ENCODE results near the gene DSPP. TPM values are rescaled to one million over a fixed set of nuclear protein-coding genes. Genes with fewer than 3 reads are reported as not detected.
"Not testable (repeated sequence)": the region's sequence is repeated elsewhere in the genome, so short reads cannot be mapped to it uniquely, and the experiment has no call there.

DSPP gene
- total RNA-seq, 4 donors from 2014 or later: not detected

DNA sequence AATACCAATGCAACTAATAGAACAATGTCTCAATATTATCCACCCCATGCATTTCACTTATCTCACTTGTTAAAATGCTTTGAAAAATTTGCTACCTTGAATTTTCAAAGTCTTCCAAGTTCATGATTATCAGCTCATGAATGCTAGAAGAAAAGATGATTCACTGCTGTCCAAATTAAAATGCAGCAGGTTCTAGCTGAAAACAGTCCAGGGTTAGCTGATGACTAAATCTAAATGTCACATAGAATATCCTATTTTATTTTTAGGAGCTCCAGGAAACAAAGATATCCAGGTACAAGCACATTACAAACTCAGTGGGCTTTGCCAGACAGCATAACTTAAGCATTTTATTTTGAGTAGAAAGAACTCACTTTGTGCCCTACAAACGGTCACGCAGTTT lies 41.1 kb upstream of the DSPP start:
- H3K9me3 ChIP-seq: no peaks in the 10 kb centered on the region
- WGBS, 2 donors: 73 to 75% methylated on average over 2 of the region's 2 CpGs
- no peak for DNase-seq (ENCODE audit: low spot score in 2 of 2)
- no peaks in the 10 kb centered on the region for H3K36me3 ChIP-seq
- H3K27ac ChIP-seq: no peak overlapping the region
- no peaks in the 10 kb centered on the region for H3K27me3 ChIP-seq
- no peak overlapping the region for H3K4me3 ChIP-seq
- H3K4me1 ChIP-seq: no peaks in the 10 kb centered on the region
- no peak for TF ChIP-seq EP300 (IDR thresholded peaks at IDR 0.05)

DNA sequence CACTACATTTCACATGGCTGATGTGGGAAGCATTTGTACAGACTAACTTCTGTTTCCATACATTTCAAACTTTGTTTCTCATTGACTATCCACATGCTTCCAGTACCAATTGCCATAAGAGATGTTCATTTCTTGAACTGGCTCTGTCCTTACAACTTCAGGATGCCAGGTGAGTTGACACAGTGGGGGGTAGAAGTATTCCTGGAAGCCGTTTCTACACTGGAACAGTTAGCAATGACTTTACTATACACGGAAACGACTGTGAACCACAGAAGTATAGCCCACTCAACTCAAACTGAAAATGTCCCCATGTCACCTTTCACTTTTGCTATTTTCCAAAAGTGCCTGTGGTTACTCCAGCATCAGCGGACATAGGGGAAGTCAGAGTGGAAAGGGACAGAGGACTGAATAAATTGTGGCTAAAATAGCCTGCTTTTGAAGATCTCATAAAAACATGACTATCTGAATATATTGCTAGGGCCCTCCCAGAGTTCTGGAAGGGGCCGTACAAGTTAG lies 38.0 kb upstream of the DSPP start:
- H3K4me1 ChIP-seq: no peaks in the 10 kb centered on the region
- no peak overlapping the region for H3K27ac ChIP-seq
- no peaks in the 10 kb centered on the region for H3K9me3 ChIP-seq
- 81 to 84% methylated on average over 5 of the region's 5 CpGs for WGBS, 2 donors
- no peaks in the 10 kb centered on the region for H3K27me3 ChIP-seq
- H3K4me3 ChIP-seq: no peak overlapping the region
- no peak for DNase-seq (ENCODE audit: low spot score in 2 of 2)
- H3K36me3 ChIP-seq: no peaks in the 10 kb centered on the region
- TF ChIP-seq, protein P1, sequence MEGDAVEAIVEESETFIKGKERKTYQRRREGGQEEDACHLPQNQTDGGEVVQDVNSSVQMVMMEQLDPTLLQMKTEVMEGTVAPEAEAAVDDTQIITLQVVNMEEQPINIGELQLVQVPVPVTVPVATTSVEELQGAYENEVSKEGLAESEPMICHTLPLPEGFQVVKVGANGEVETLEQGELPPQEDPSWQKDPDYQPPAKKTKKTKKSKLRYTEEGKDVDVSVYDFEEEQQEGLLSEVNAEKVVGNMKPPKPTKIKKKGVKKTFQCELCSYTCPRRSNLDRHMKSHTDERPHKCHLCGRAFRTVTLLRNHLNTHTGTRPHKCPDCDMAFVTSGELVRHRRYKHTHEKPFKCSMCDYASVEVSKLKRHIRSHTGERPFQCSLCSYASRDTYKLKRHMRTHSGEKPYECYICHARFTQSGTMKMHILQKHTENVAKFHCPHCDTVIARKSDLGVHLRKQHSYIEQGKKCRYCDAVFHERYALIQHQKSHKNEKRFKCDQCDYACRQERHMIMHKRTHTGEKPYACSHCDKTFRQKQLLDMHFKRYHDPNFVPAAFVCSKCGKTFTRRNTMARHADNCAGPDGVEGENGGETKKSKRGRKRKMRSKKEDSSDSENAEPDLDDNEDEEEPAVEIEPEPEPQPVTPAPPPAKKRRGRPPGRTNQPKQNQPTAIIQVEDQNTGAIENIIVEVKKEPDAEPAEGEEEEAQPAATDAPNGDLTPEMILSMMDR (IDR thresholded peaks at IDR 0.05): no peak
- TF ChIP-seq POLR2A (IDR thresholded peaks at IDR 0.05) (no peak), EP300 (IDR thresholded peaks at IDR 0.05) (no peak)

DNA sequence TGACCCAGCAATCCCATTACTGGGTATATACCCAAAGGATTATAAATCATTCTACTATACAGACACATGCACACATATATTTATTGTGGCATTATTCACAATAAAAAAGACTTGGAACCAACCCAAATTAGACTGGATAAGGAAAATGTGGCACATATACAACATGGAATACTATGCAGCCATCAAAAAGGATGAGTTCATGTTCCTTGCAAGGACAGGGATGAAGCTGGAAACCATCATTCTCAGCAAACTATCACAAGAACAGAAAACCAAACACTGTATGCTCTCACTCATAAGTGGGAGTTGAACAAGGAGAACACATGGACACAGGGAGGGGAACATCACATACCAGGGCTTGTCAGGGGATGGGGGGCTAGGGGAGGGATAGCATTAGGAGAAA lies 34.0 kb upstream of the DSPP start:
- DNase-seq (ENCODE audit: low spot score in 2 of 2); H3K27me3 ChIP-seq; H3K4me1 ChIP-seq; H3K27ac ChIP-seq; H3K4me3 ChIP-seq; H3K9me3 ChIP-seq; H3K36me3 ChIP-seq: not testable (repeated sequence)

DNA sequence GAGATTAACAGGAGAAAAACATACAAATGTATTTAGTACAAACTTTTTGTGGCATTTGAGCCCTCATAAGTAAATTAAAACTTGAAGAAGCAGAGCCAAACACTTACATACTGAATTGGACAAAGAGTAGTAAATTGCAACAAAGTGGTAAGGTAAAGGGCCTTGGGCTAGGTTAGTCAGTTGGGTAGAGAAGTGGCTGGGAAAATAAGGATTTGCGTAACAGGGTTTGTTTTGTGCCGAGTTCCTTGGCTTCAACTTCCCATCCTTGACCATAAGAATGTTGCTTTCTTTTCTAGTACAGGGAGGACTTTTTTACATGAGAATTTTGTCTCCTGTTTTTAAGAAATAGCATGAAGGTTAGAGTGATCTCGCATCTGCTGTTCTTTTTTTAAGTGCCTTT lies 33.3 kb upstream of the DSPP start:
- no peak for DNase-seq (ENCODE audit: low spot score in 2 of 2)
- no peak overlapping the region for H3K4me3 ChIP-seq
- H3K27me3 ChIP-seq: no peaks in the 10 kb centered on the region
- TF ChIP-seq, protein P1 (IDR thresholded peaks at IDR 0.05): no peak
- no peak for TF ChIP-seq EP300 (IDR thresholded peaks at IDR 0.05)
- TF ChIP-seq POLR2A (IDR thresholded peaks at IDR 0.05): no peak
- 47 to 70% methylated on average over 3 of the region's 3 CpGs for WGBS, 2 donors
- no peak overlapping the region for H3K27ac ChIP-seq
- no peaks in the 10 kb centered on the region for H3K9me3 ChIP-seq
- H3K4me1 ChIP-seq: no peaks in the 10 kb centered on the region
- H3K36me3 ChIP-seq: no peaks in the 10 kb centered on the region

DNA sequence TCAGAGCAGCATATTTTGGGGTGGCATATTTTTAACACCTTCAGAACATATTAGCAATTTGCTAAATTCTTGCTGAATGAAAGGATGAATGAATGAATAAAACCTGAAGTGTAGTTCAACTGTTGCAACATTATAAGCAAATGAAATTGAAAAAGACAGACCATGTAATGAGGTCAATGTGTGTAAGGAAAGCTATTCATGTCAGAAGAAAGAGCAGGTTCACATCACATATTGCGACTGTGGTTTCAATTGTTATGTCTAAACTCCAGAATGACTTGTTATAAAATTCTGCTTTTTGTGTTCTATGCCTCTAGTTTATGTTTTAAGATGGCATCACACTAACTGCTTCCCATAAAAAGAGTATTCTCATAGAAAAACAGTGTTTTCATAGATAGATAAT lies 32.9 kb upstream of the DSPP start:
- Histone ChIP-seq H3K27me3 (no peaks in the 10 kb centered on the region), H3K27ac (no peak overlapping the region), H3K4me1 (no peaks in the 10 kb centered on the region), H3K4me3 (no peak overlapping the region), H3K9me3 (no peaks in the 10 kb centered on the region), H3K36me3 (no peaks in the 10 kb centered on the region)
- no peak for DNase-seq (ENCODE audit: low spot score in 2 of 2)
- WGBS, 2 donors: 74 to 88% methylated on average over 1 of the region's 1 CpG
- TF ChIP-seq, protein P1 (IDR thresholded peaks at IDR 0.05): no peak
- TF ChIP-seq EP300 (IDR thresholded peaks at IDR 0.05) (no peak), POLR2A (IDR thresholded peaks at IDR 0.05) (no peak)

DNA sequence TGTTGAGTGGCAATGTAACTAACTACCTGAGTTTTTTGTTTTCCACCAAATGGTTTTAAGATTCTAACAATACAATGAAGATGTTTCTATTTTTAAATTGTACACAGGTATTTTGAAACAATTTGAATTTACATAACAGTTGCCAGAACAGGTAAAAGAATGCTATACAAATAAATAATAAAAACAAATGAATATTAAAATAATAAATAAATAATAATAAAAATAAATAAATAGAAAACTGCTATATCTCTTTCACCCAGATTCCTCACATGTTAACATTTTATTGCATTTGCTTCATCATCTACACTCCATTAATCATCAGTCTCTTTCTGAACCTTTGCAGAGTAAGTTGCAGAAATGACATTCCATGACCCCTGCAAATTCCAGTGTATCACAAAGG lies 32.3 kb upstream of the DSPP start:
- H3K4me1 ChIP-seq: no peaks in the 10 kb centered on the region
- no peak overlapping the region for H3K4me3 ChIP-seq
- no peaks in the 10 kb centered on the region for H3K27me3 ChIP-seq
- no peaks in the 10 kb centered on the region for H3K36me3 ChIP-seq
- H3K27ac ChIP-seq: no peak overlapping the region
- TF ChIP-seq EP300 (IDR thresholded peaks at IDR 0.05): no peak
- TF ChIP-seq, protein P1 (IDR thresholded peaks at IDR 0.05): no peak
- TF ChIP-seq POLR2A (IDR thresholded peaks at IDR 0.05): no peak
- H3K9me3 ChIP-seq: no peaks in the 10 kb centered on the region
- no peak for DNase-seq (ENCODE audit: low spot score in 2 of 2)

Measured in tibial nerve (tissue), 4 donors.